Fibroblast of skin of right biceps (primary cell): Measurements from ENCODE around the gene KCNE1.
A peak's percentile ranks its signal among the peaks of the same experiment; 100 is the strongest.
"Not testable (repeated sequence)": the region's sequence is repeated elsewhere in the genome, so short reads cannot be mapped to it uniquely, and the experiment has no call there.

Source experiments
- DNase-seq: peaks from one replicate; pipeline ENCODE4 v3.0.0-alpha.2; 2013

Gene KCNE1

DNA sequence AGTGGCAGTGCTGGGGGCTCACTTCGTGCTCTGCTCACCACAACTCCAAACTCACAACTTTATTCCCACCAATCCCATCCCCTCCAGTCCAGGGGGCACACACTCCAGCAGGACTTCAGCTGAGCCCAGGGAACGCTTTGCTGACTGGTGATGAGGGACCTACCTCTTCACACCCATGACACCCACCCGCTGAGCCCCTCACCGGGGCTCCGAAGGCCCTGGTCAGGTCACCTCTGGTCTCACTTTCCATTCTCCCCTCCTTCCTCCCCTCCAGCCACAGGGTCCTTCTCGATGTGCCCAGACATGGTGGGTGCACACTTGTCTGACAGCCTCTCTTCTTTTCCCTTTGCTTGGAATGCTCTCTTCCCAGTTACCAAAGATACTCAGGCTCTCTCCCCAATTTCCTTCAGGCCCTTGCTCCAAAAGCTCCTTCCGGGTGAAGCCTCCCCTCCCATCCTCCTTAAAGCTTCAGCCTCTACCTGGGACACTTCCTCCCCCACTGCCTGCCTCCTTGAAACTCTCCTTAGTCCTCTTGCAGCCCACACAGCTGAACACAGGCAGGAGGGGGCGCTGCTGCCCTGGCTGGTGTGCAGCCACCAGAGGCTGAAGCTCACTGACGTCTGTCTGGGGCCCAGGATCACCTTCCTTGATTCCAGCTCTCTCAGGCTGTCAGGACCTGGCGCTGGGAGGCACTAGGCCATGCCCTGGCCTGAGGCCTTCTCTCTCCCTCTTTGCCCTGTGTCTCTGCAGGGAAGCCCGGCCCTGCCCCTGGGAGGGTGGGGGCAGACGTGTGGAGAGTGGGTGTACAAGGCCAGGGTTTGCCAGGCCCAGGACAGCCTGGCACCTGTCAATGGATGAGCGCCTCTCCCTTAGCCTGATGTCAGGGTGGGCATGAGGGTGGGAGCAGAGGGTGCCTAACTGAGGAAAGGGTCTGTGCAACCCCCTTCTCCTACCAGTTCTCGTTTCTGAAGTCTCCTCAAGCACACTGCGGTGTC, 1.6 kb downstream of the KCNE1 start:
- DNase-seq: peak; percentile 67

- DNase-seq: no peak
Observed at GRCh38 chr21:34509151-34509550, 2.9 kb downstream of the KCNE1 start.

DNA sequence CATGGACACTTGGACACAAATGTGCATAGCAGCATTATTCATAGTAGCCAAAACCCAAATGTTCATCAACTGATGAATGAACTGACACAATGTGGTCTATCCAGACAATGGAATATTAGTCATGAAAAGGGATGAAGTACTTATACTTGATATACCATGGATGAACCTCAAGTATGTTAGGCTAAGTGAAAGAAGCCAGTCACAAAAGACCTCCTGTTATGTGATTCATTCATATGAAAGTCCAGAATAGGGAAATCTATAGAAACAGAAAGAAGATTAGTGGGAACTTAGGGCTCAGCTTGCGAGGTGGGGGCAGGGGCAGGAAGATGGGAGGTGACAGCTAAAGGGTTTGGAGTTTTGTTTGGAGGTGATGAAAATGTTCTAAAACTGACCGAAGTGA, 7.4 kb downstream of the KCNE1 start:
- DNase-seq: no peak

- DNase-seq: no peak
Observed at GRCh38 chr21:34502480-34503106, 9.4 kb downstream of the KCNE1 start.

- DNase-seq: no peak
Observed at GRCh38 chr21:34501716-34502115, 10.3 kb downstream of the KCNE1 start.

- no peak for DNase-seq
Observed at GRCh38 chr21:34500191-34500590, 11.8 kb downstream of the KCNE1 start.

DNA sequence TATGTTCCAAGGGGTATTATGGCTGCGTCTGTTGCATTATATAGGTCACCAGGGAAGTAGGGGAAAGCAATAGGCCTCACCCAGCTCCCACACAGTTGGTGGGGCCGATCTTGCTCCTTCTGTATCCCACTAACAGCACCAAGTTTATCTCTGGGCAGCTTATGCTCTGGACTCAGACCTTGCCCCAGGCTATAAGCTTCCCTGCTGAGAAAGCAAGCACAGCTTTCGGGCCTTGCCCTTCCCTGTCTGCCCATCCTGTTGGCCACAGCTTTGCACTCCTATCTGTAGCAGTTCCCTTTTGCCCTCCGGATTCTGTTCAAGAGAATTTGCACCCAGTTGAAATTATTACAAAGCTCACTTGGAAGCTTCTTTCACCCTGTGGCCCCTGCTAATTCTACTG, 12.9 kb downstream of the KCNE1 start:
- DNase-seq: no peak

DNA sequence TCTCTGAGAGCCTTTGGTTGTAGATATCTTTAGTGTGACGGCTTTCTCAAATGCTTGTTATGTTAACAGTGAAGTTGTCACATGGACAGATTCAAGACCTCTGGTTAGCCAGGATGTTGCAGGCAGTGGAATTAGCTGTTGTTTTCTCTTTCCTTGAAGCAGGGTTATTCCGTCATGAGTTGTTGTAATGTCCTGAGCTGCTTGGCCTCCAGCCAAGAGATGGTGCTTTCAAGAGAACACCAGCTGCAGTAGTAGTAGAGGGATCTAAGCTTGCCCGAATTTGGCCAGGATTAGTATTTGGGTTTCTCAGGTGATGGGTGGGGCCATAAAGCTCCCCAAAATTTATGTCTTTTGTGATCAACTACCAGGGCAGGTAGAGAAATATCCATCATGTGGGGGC, 13.4 kb downstream of the KCNE1 start:
- DNase-seq: no peak

DNA sequence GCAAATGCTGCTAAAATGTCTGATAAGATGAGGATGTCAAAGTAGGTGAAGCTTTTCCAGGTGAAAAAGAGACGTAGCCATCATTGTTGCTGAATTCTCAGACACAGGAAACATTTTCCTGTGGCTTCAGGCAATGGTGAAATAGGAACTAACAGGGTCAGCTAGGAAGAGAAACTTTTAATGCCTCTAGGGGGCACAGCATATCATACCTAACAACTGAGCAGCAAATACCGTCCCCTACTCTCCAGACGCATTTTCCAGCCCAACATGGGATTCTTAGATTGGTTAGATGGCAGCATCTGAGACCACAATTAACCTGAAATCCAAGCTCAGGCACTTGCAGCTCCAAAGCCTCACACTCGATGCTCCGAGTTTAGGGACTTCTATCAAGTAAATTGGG, 28.2 kb downstream of the KCNE1 start:
- not testable (repeated sequence) for DNase-seq

DNA sequence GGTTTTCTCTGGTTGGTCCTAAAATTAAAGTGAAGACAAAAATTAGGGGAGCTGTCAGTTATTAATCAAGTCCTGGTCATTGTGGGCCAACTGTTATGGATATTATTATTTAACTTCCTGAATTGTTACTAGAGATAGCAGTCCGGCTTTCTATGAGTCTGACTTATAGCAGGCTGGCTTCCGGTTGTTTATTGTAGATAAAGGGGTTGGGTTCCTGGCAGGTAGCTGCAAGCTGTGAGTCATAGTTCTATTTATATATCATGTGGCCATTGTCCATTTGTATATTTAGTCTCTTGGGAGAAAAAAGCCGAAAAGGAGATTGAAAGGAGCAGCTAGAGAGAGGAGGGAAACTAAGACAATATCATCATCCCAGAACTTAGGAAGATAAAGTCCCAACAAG, 28.6 kb downstream of the KCNE1 start:
- not testable (repeated sequence) for DNase-seq

DNA sequence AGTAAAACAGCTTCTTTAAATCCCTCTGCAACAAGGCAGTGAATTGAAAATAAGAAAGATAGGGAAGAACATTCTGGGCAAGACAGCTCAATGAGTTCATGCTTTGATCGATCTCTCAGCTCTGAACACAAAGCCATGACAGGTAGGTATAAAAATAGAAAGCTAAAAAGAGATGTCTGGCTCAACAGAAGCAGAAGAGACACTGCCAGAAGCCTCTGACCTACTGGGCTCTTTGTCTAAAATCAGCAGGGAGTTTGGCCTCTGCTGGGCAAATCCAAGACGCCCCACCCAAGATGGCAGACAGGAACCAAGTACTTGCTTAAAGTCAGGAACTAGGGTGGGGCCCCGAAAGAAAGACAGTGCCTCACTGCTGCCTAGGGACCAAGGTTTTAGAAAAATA, 44.7 kb downstream of the KCNE1 start:
- not testable (repeated sequence) for DNase-seq

GRCh38 chr21:34459426-34459825, 52.6 kb downstream of the KCNE1 start:
- not testable (repeated sequence) for DNase-seq

DNA sequence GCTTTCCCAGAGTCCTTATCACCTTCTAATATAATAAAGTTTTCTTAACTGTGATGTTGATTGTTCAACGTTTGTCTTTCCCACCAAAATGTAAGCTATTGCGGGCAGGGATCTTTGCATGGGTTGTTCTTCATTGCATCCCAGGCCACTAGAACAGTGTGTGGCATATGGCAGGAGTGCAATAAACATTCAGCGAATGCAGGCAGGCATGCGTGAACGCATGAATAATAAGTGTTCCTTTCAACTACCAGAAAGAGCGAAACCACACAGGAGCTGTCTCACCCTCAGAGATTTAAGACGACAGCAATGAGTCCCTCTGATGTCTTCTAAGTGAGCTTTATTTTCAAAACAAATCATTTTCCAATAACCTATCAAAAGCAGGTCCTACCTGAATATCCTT, 53.7 kb downstream of the KCNE1 start:
- not testable (repeated sequence) for DNase-seq

GRCh38 chr21:34456180-34456579, 55.8 kb downstream of the KCNE1 start:
- DNase-seq: not testable (repeated sequence)

- not testable (repeated sequence) for DNase-seq
Observed at GRCh38 chr21:34455628-34456027, 56.4 kb downstream of the KCNE1 start.

DNA sequence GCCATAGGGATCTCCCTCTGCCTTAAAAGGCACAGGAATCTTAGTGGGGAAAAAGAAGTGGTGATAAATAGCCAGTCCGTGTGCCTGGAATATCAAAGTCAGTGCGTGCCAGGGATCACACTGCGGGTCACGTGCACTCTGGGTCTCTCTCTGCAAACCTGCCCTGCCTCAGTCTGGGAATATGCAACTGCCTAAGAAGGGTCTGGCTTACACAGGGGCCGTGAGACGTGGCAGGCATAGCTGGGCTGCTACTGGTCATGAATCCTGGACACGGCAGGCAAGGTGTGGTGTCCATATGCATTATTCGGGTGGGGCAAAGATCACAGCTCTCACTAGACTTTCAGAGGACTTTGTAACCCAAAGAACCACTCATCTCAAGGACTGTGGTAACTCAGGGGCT, 65.0 kb downstream of the KCNE1 start:
- not testable (repeated sequence) for DNase-seq

GRCh38 chr21:34443486-34443885, 68.5 kb downstream of the KCNE1 start:
- not testable (repeated sequence) for DNase-seq

- not testable (repeated sequence) for DNase-seq
Observed at GRCh38 chr21:34429710-34430109, 82.3 kb downstream of the KCNE1 start.

DNA sequence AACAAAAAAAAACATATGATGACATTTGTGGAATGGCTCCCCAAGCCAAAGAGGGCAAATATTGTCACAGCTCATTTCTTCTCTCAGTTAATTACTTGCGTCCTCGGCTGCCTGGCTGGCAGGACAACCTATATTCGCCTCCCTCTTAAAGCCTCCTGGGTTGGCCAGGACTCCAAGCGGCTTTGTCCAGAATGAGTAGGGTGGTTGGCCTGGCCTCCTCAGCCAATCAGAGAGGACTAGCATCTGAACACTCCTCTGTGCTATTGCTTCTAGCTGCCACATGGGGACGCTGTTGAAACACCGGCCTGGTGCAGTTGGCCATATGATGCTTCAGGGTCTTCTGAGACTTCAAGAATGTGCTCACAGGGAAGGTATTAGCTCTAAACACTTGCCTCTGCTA, 83.6 kb downstream of the KCNE1 start:
- DNase-seq: not testable (repeated sequence)

GRCh38 chr21:34427339-34427738, 84.7 kb downstream of the KCNE1 start:
- not testable (repeated sequence) for DNase-seq

DNA sequence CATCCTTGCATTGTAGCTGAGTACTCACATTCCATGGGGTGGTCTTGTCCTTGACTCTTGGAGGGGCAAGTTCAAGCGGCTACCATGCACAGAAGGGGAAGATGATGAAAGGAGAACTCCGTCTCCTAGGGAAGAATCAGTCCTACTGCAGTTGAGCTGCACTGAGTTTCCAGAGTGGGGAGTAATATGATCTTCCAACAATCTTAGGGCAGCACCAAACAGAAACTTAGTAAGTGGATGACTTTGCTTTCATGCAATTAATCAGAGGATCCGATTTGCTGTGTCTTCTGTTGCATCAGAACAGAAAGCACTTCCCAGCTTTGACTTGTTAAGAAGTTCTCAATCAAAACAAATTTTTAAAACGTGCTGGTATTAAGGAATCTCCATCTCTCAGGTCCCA, 88.2 kb downstream of the KCNE1 start, which contains the start of gene SMIM34:
SMIM34 (minus strand) TSS at position 147 of the 400 bp plus-strand sequence; CDS start at position 35, 112 bp downstream.
- not testable (repeated sequence) for DNase-seq

- not testable (repeated sequence) for DNase-seq
Observed at GRCh38 chr21:34417448-34418077, 94.4 kb downstream of the KCNE1 start.

DNA sequence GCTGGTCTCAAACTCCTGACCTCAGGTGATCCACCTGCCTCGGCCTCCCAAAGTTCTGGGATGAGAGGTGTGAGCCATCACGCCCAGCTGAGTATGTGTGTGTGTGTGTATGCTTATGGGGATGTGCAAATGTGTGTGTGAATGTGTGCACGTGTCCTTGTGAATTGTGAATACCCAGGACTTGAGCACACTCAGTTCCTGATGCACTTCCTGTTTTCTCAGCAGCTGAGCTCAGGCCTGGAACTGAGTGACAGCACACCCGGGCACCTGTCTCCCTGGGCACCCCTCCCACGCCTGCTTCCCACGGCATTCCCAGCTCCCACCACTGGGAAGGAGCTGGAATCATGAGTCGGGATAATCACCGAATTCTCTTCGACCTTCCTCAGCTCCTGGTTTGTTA, 104.7 kb downstream of the KCNE1 start:
- DNase-seq: not testable (repeated sequence)
